Stimulated activated CD4-positive, alpha-beta T cell treated with anti-CD3 and anti-CD28 coated beads, Interleukin-4, amount 100 ng/mL, for 48 hours (primary cell): ENCODE measurements around the gene STK11.

ENCODE experiments used
- DNase-seq, 2 donors: peaks; one replicate each; pipeline ENCODE4 v3.0.0-alpha.2; 2020; ENCODE audit warnings: low read depth in 2 of 2

The STK11 gene

GRCh38 chr19:1273263-1274041 is 67.9 kb downstream of the STK11 start:
- DNase-seq = no peak

DNA sequence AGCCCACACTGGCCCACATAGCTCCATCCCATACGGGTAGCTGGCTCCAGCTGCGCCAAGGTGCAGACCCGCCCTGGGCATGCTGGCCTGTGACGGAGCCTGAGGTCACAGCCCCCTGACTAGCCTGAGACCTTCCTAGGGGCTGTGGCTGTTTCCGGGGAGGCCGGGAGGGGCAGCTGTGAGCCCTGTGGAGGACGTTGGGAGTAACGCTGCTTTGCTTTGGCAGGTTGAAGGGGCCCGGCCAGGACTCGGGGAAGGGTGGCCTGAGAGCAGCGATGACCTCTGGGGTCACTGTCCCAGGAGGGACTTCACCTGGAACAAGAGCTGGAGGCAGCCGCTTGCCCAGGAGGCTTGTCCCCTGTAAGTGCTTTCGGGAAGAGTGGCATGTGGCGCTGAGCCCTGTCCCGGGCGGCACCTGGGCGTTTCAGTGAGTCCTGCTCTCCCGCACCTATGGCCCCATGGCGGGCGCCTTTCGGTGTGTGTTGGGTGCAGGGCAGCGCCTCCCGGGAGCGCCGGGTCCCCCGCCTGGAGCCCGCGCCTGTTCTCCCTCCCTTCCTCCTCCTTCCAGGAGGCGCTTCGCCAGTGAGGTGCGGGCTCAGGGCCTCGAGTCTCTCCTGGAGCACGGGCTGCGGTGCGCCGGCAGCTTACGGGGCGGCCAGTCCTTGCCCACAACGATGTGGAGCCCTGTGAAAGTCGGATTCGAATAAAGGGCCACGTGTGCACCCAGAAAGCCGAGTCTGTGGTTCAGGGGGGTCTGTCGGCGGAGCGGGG is 68.7 kb downstream of the STK11 start:
- DNase-seq = no peak

GRCh38 chr19:1274852-1275259 is 69.3 kb downstream of the STK11 start:
- no peak for DNase-seq

DNA sequence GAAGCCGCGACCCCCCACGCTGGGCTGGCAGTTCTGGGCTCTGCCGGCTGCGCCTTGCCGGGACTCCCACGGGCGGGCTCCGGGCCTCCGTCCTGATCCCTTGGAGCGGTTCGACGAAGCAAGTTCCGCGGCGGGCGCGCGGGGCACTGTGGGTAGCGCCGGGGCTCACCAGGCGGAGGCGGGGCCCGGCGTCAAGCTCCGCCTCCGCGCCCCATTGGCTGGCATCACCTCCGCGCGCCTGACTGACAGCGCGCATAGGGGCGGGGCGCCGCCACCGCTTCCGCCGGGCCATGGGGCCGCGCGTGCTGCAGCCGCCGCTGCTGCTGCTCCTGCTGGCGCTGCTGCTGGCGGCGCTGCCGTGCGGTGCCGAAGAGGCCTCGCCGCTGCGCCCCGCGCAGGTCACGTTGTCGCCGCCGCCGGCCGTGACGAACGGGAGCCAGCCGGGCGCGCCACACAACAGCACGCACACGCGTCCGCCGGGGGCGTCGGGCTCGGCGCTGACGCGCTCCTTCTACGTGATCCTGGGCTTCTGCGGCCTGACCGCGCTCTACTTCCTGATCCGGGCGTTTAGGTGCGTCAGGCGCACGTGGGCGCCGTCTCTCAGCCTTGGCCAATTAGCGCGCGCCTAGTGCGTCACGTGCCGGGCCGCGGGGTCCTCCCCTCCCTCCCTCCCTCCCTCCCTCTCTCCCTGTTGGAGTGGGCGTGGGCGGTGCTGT is 69.8 kb downstream of the STK11 start, which contains the start of gene FAM174C:
Gene FAM174C (plus strand): TSS at position 271 of the 716 bp plus-strand sequence. CDS start 20 bp downstream, at position 291.
- DNase-seq = peak; percentile 94 to 95

DNA sequence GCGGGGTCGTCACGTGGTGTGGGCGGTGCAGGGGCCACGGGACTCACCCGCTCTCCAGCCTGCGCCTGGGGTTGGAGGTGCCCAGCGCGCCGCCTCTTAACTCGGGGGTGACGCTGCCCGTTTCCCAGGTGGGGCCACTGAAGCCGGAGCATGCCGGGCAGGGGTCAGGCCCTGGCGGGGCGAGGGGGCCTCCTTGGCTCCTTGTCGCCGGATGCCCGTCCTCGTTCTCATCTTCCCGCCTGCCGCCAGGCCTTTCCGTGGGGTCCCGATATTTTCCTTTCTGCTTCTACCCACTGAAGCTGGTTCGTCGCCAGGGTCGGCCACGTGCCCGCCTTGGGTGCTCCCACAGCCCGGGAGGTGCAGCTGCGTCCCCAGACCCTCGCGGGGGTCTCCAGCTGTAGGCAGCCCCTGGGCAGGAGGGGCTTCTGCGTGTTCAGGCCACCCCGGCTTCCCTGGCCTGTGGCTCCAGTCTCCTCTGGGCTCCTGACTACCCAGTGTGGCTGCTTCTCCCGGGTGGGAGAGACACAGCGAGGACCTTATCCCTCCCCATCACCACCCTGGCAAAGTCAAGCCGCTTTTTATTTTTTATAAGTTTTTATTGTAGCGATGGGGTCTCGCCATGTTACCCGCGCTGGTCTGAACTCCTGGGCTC is 70.5 kb downstream of the STK11 start:
- DNase-seq = no peak

DNA sequence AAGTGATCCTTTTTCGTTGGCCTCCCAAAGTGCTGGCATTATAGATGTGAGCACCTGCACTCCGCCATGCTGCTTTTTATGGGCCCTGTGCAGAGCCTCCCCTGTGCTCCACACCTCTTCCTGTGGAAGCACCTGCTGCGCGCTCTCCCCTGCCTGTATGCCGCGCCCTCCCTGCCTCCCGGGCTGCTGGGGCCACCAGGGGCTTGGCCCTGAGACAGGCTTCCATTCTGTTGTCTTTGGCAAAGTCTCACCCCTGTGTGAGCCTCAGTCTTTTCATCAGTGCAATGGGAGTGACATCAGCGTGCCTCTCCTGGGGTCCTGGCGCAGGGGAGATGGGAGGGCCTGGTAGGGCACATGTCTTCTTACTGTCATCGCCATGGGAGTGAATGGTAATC is 71.0 kb downstream of the STK11 start:
- no peak for DNase-seq

DNA sequence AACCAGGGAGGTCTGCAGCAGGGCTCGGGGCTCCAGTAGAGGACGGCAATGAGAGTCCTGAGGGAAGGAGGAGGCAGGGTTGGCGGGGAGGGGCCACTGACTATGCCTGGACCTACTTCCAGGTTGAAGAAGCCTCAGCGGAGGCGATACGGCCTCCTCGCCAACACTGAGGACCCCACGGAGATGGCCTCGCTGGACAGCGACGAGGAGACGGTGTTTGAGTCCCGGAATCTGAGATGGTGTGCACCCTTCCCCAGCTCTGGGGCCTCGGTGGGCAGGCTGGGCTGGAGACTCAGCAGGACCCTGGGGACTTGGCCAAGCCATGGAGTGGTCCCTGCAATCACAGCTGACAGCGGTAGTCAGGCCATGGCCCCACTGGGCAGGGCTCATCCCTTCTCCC is 71.5 kb downstream of the STK11 start:
- no peak for DNase-seq
